Heart right ventricle (tissue), 16 donors: ENCODE measurements around the gene MICAL2. TPM values are rescaled to one million over a fixed set of nuclear protein-coding genes. Genes with fewer than 3 reads are reported as not detected.

Experiments used
- ATAC-seq, 8 donors: fragments of 200-7000 bp; cut with Tn5 transposase; one replicate each; pipeline ENCODE4 v1.9.1; 2020; ENCODE audit warnings: mild to moderate bottlenecking in 8 of 8, moderate library complexity in 8 of 8, moderate number of reproducible peaks in 1 of 8
- DNase-seq, 2 donors: peaks; one replicate each; pipeline ENCODE4 v3.0.0-alpha.2; 2020
- H3K27ac ChIP-seq, 10 donors: fragments of 200-600 bp; sonication (generic) in 2 of 10; one replicate each; pipeline versions ENCODE4 v1.5.0 to v1.8.0; 2020 to 2022; ENCODE audit warnings: mild to moderate bottlenecking in 3 of 10
- H3K27me3 ChIP-seq, 7 donors: fragments of 200-600 bp; one replicate each; pipeline ENCODE4 v1.8.0; 2021 to 2022; ENCODE audit warnings: mild to moderate bottlenecking in 2 of 7
- H3K36me3 ChIP-seq, 9 donors: fragments of 200-600 bp; sonication (generic) in 1 of 9; one replicate each; pipeline versions ENCODE4 v1.5.0 to v1.8.0; 2020 to 2022; ENCODE audit warnings: mild to moderate bottlenecking in 2 of 9
- H3K4me1 ChIP-seq, 9 donors: fragments of 200-600 bp; sonication (generic) in 1 of 9; one replicate each; pipeline versions ENCODE4 v1.5.0 to v1.8.0; 2020 to 2022; ENCODE audit warnings: mild to moderate bottlenecking in 4 of 9
- H3K4me3 ChIP-seq, 10 donors: fragments of 200-600 bp; sonication (generic) in 2 of 10; one replicate each; pipeline versions ENCODE4 v1.5.0 to v1.8.0; 2020 to 2022; ENCODE audit warnings: mild to moderate bottlenecking in 7 of 10, moderate library complexity in 2 of 10
- H3K9me3 ChIP-seq, 11 donors: fragments of 200-600 bp in 10 of 11; sonication (generic) in 2 of 11; one replicate each; pipeline versions ENCODE4 v1.5.0 to v1.8.0; 2013 to 2022; ENCODE audit warnings: mild to moderate bottlenecking in 2 of 11, control low read depth in 1 of 11, moderate library complexity in 1 of 11
- WGBS, 2 donors: extraction: QIAGEN DNeasy Blood & Tissue Kit; methylation state at CpG; one replicate each; pipeline ENCODE4 v1.1.7; 2013; ENCODE audit warnings: inconsistent platforms in 1 of 2; 5-methylcytosine and 5-hydroxymethylcytosine counted together
- intact Hi-C, 10 donors: fragments of 100-400 bp; cut with DNase I; formaldehyde crosslinking; loops; one replicate each; pipeline versions ENCODE4 v1.11.1 to v1.14.2; 2022
- polyA plus RNA-seq, 2 donors: library from polyadenylated mRNA; stranded (reverse); fragments of 200-250 nt; gene quantifications; one replicate each; pipeline ENCODE4 v1.2.3, GENCODE V29; 2013
- total RNA-seq, 10 donors: library from RNA; stranded (reverse); fragmentation: NEBNext Ultra II Directional in 3 of 10; extraction: Animal tissue kit (Norgen Biotek cat#: 25700) in 3 of 10; gene quantifications; one replicate each; pipeline versions ENCODE4 v1.2.1 to v1.2.4, GENCODE V29; 2021 to 2023
- TF ChIP-seq, protein P1 (sequence below), 9 donors: fragments of 200-600 bp; sonication (generic) in 2 of 9; IDR thresholded peaks; one replicate each; pipeline versions ENCODE4 v1.5.0 to v1.8.0; 2021 to 2022; ENCODE audit warnings: antibody characterized with exemption in 9 of 9, mild to moderate bottlenecking in 5 of 9, moderate library complexity in 1 of 9
- donor health status: Arrhythmogenic right ventricular cardiomyopathy.
- donor health status: ischemic (EF 13 %, LVEDD 7.1; RV severe dilation, severe dysfunction).
- donor health status: healthy with polysubstance abuse.
- donor health status: DM: no; HTN: yes; CAD: no.
- donor health status: DM: no; HTN: no; CAD: no.
- donor health status: ischemic (EF 25% LVEDD 6.9; RV normal size, moderate dysfunction).
- donor health status: ischemic (EF 25% LVEDD 5.7; RV mildly dilated, moderate dysfunction).
- donor health status: healthy.
- donor health status: DM: yes; HTN: yes; CAD: no.
- donor health status: Ischemic cardiomyopathy.
- donor health status: ischemic (EF 35%, LVEDD 5.7; RV mildly dilated, moderate dysfunction).
- donor health status: nonischemic (EF 11% LVEDD 7.7; RV severe dilation, severe dysfunction).
- donor health status: DM: yes; HTN: yes; CAD: no.
- donor health status: PGD.
- donor health status: ischemic (EF 29% LVEDD 5.4; RV normal size, mild dysfunction).
- donor health status: nonischemic (EF 23%, LVEDD 6.1; RV moderate dilation, normal function).

MICAL2 gene
- total and polyA plus RNA-seq, 12 donors = 32.5 to 95.7 (median 70.5) TPM

GRCh38 chr11:12291313-12291712 is 180.9 kb downstream of the MICAL2 start:
- ATAC-seq = no peak
- no peak overlapping the region for H3K4me3 ChIP-seq
- H3K4me1 ChIP-seq = peaks cover 0 to 38% (median 18%) of the 10 kb centered on the region in 9 donors
- H3K27me3 ChIP-seq = no peaks in the 10 kb centered on the region
- TF ChIP-seq, protein P1, sequence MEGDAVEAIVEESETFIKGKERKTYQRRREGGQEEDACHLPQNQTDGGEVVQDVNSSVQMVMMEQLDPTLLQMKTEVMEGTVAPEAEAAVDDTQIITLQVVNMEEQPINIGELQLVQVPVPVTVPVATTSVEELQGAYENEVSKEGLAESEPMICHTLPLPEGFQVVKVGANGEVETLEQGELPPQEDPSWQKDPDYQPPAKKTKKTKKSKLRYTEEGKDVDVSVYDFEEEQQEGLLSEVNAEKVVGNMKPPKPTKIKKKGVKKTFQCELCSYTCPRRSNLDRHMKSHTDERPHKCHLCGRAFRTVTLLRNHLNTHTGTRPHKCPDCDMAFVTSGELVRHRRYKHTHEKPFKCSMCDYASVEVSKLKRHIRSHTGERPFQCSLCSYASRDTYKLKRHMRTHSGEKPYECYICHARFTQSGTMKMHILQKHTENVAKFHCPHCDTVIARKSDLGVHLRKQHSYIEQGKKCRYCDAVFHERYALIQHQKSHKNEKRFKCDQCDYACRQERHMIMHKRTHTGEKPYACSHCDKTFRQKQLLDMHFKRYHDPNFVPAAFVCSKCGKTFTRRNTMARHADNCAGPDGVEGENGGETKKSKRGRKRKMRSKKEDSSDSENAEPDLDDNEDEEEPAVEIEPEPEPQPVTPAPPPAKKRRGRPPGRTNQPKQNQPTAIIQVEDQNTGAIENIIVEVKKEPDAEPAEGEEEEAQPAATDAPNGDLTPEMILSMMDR (IDR thresholded peaks at IDR 0.05) = no peak
- H3K9me3 ChIP-seq = no peaks in the 10 kb centered on the region
- DNase-seq = no peak
- WGBS, 2 donors = 73 to 75% methylated on average over 4 of the region's 4 CpGs
- intact Hi-C loops = loop anchor here in 1 of 10 donors (5.0 kb wide), 1 partner anchor 891 kb away; no protein-coding TSS in a partner anchor
- H3K27ac ChIP-seq = no peak overlapping the region
- H3K36me3 ChIP-seq = no peaks in the 10 kb centered on the region

GRCh38 chr11:12291766-12292165 is 181.4 kb downstream of the MICAL2 start:
- 88 to 92% methylated on average over 4 of the region's 4 CpGs for WGBS, 2 donors
- no peak for DNase-seq

DNA sequence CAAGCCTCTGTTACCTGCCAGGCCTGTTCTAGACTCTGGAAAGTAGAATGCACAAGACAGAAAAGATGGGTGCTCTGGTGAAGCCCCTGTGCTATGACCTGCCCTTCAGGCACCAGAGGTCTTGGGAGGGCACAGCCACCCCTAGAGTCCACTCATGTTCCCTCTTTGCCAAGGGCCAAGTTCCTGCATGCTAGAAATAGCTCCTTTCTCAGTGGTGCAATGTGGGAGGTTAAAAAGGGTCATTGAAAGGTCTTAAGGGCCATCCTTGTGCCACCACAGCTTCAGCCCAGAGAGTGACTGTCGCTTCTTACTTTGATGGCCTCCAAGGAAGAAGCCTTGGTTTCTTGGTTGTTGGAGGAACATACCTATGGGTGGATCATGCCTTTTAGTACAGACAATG is 182.4 kb downstream of the MICAL2 start:
- DNase-seq (no peak), ATAC-seq (no peak)
- no peaks in the 10 kb centered on the region for H3K36me3 ChIP-seq
- 100% methylated on average over 1 of the region's 1 CpG for WGBS, 2 donors
- H3K4me3 ChIP-seq = no peak overlapping the region
- intact Hi-C loops = loop anchor here in 1 of 10 donors (5.0 kb wide), 1 partner anchor 890 kb away; no protein-coding TSS in a partner anchor
- no peaks in the 10 kb centered on the region for H3K27me3 ChIP-seq
- TF ChIP-seq, protein P1 (IDR thresholded peaks at IDR 0.05) = no peak
- peaks cover 0 to 26% (median 7%) of the 10 kb centered on the region in 9 donors for H3K4me1 ChIP-seq
- no peak overlapping the region for H3K27ac ChIP-seq
- H3K9me3 ChIP-seq = no peaks in the 10 kb centered on the region

More at GRCh38 chr11:12291766-12292165, 181.4 kb downstream of the MICAL2 start:
- H3K4me3 ChIP-seq = no peak overlapping the region
- no peak for ATAC-seq
- H3K27ac ChIP-seq = no peak overlapping the region
- intact Hi-C loops = loop anchor here in 1 of 10 donors (5.0 kb wide), 1 partner anchor 891 kb away; no protein-coding TSS in a partner anchor
- no peaks in the 10 kb centered on the region for H3K9me3 ChIP-seq
- TF ChIP-seq, protein P1 (IDR thresholded peaks at IDR 0.05) = no peak
- peaks cover 0 to 34% (median 17%) of the 10 kb centered on the region in 9 donors for H3K4me1 ChIP-seq
- H3K36me3 ChIP-seq = no peaks in the 10 kb centered on the region
- H3K27me3 ChIP-seq = no peaks in the 10 kb centered on the region

DNA sequence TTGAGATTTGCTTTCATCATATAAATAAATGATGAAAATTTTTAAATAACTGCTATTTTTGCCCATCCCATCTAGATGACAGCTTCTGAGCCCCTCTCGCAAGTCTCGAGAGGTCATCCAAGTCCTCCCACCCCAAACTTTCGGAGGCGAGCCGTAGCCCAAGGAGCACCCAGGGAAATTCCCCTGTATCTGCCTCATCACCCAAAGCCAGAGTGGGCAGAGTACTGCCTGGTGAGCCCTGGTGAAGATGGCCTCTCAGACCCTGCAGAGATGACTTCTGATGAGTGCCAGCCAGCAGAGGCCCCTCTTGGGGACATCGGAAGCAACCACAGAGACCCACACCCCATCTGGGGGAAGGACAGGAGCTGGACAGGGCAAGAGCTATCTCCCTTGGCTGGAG is 183.1 kb downstream of the MICAL2 start:
- peaks cover 0 to 7% (median 3%) of the 10 kb centered on the region in 11 donors for H3K9me3 ChIP-seq
- no peaks in the 10 kb centered on the region for H3K36me3 ChIP-seq
- H3K4me3 ChIP-seq = no peak overlapping the region
- intact Hi-C loops = loop anchor here in 1 of 10 donors (5.0 kb wide), 1 partner anchor 889 kb away; no protein-coding TSS in a partner anchor
- H3K4me1 ChIP-seq = peaks cover 0 to 19% (median under 1%) of the 10 kb centered on the region in 9 donors
- WGBS, 2 donors = 87 to 88% methylated on average over 6 of the region's 6 CpGs
- H3K27me3 ChIP-seq = no peaks in the 10 kb centered on the region
- DNase-seq = no peak
- TF ChIP-seq, protein P1 (IDR thresholded peaks at IDR 0.05) = no peak
- H3K27ac ChIP-seq = no peak overlapping the region
- no peak for ATAC-seq
